ENCODE results near the gene TTLL3.
"Not testable (repeated sequence)": the region's sequence is repeated elsewhere in the genome, so short reads cannot be mapped to it uniquely, and the experiment has no call there.

Gene TTLL3

GRCh38 chr3:9852528-9852927 is 42.5 kb downstream of the TTLL3 start:
- Histone ChIP-seq H3K9me3 (no peaks in the 10 kb centered on the region), H3K4me1 (no peaks in the 10 kb centered on the region), H3K36me3 (no peaks in the 10 kb centered on the region), H3K4me3 (no peak overlapping the region), H3K27me3 (no peaks in the 10 kb centered on the region), H3K27ac (no peak overlapping the region)
- no peak for DNase-seq
- no peak for TF ChIP-seq CTCF (IDR thresholded peaks at IDR 0.05)
- intact Hi-C loops (cut with DNase I; ENCODE audit: low total_unique reads): loop anchor here (5.0 kb wide), 1 partner anchor 60 kb away; no protein-coding TSS in a partner anchor

DNA sequence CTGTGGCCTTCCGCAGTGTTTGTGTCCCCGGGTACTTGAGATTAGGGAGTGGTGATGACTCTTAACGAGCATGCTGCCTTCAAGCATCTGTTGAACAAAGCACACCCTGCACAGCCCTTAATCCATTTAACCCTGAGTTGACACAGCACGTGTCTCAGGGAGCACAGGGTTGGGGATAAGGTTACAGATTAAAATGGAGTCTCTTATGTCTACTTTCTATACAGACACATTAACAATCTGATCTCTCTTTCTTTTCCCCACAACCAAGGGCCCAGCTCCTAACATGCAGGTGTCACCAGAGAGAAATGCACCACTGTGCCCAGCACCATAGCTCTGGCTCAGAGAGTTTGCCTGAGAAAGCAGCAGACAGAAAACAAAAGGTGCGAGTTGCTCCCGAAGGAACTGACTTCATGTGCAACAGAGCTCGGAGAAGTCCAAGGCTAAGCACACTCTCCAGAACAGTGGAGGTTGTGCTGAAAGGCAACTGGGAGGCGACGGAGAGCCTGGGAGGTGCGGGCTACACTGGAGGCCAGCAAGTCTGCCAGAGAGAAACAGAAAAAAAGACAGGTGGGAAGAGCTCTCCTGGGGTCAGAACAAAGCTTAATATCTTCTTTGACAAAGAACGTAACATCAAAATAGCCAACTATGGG is 44.4 kb downstream of the TTLL3 start:
- H3K27ac ChIP-seq, H3K4me1 ChIP-seq, DNase-seq, H3K27me3 ChIP-seq, H3K4me3 ChIP-seq, H3K9me3 ChIP-seq, H3K36me3 ChIP-seq: not testable (repeated sequence)
- intact Hi-C loops (cut with DNase I; ENCODE audit: low total_unique reads): loop anchor here (5.0 kb wide), 1 partner anchor 58 kb away; no protein-coding TSS in a partner anchor

- H3K4me1 ChIP-seq: no peaks in the 10 kb centered on the region
- no peak overlapping the region for H3K4me3 ChIP-seq
- no peaks in the 10 kb centered on the region for H3K27me3 ChIP-seq
- H3K9me3 ChIP-seq: no peaks in the 10 kb centered on the region
- H3K36me3 ChIP-seq: no peaks in the 10 kb centered on the region
- TF ChIP-seq CTCF (IDR thresholded peaks at IDR 0.05): no peak
- H3K27ac ChIP-seq: no peak overlapping the region
- intact Hi-C loops (cut with DNase I; ENCODE audit: low total_unique reads): no loop called here
- no peak for DNase-seq
Observed at GRCh38 chr3:9855594-9855993, 45.5 kb downstream of the TTLL3 start.

- Histone ChIP-seq H3K36me3 (no peaks in the 10 kb centered on the region), H3K4me1 (peaks cover 0 to 24% (median 14%) of the 10 kb centered on the region in 4 donors), H3K9me3 (no peaks in the 10 kb centered on the region), H3K4me3 (no peak overlapping the region), H3K27me3 (no peaks in the 10 kb centered on the region), H3K27ac (no peak overlapping the region)
- no peak for TF ChIP-seq CTCF (IDR thresholded peaks at IDR 0.05)
- DNase-seq: no peak
- intact Hi-C loops (cut with DNase I; ENCODE audit: low total_unique reads): loop anchor here (5.0 kb wide), 1 partner anchor 58 kb away; the partner anchor contains the start of gene IL17RC
Observed at GRCh38 chr3:9859530-9860025, 49.5 kb downstream of the TTLL3 start.

GRCh38 chr3:9861201-9861600 is 51.1 kb downstream of the TTLL3 start:
- no peaks in the 10 kb centered on the region for H3K36me3 ChIP-seq
- H3K27me3 ChIP-seq: no peaks in the 10 kb centered on the region
- intact Hi-C loops (cut with DNase I; ENCODE audit: low total_unique reads): loop anchor here (5.0 kb wide), 1 partner anchor 56 kb away; the partner anchor contains the start of gene IL17RC
- TF ChIP-seq CTCF (IDR thresholded peaks at IDR 0.05): no peak
- no peak overlapping the region for H3K4me3 ChIP-seq
- no peak overlapping the region for H3K27ac ChIP-seq
- H3K4me1 ChIP-seq: peaks cover 0 to 40% (median 27%) of the 10 kb centered on the region in 4 donors
- DNase-seq: no peak
- H3K9me3 ChIP-seq: no peaks in the 10 kb centered on the region

DNA sequence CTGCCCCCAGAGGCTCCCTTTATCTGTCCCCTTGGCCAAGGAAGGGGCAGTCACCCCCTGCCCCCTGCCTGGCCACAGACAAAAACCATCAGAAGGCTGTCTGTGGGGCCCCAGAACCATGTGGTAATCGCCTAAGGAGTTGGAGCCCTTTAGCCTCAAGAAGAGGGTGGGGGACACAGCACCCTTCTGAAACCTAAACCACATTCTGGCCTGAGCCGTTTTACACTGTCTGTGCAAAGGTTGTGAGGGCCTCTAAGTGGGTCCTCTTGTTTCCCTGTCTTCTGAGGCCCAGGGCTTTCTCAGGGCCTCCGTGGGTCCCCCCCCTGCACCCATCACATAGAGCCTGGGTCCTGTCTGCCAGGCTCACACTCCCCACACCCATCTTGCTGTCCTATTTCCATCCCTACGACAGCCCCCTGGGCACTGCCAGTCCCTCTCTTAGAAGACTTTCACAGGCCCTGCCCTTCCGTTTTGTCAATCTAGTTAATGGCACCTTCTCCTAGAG is 51.6 kb downstream of the TTLL3 start:
- intact Hi-C loops (cut with DNase I; ENCODE audit: low total_unique reads): loop anchor here (5.0 kb wide), 1 partner anchor 56 kb away; the partner anchor contains the start of gene IL17RC
- Histone ChIP-seq H3K27ac (peak overlapping the region in 1 of 2 donors; percentile 79), H3K27me3 (no peaks in the 10 kb centered on the region), H3K36me3 (no peaks in the 10 kb centered on the region), H3K9me3 (no peaks in the 10 kb centered on the region), H3K4me3 (no peak overlapping the region), H3K4me1 (peaks cover 0 to 45% (median 28%) of the 10 kb centered on the region in 4 donors)
- no peak for TF ChIP-seq CTCF (IDR thresholded peaks at IDR 0.05)
- DNase-seq: no peak
